Activated gamma-delta T cell treated with Interleukin-2 at 50 U/mL for 16 hours (primary cell): Measurements from ENCODE around the gene TUBB4A.

Experiments used
- DNase-seq: peaks from one replicate; pipeline ENCODE4 v3.0.0-alpha.2; 2020

TUBB4A gene

GRCh38 chr19:6465663-6466062, 36.4 kb downstream of the TUBB4A start:
- no peak for DNase-seq

DNA sequence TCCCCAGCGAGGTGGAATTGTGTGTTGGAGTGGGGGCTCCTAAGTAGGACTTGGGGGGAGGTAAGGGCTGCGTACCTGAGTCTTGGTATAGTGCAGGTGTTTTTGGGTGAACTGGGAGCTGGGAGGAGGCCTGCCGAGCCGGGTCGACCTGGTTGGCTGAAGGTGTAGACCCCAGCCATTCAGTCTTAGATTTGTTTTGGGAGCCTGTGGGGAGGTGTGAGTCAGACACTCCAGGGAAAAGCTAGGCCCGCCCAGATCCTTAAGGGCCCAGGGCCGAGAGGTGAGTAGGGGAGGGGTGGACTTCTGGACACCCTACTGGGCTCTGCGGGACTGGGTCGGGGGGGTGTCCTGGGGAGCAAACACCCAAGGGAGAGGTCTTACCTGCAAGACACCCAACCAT, 37.1 kb downstream of the TUBB4A start:
- DNase-seq = no peak

GRCh38 chr19:6464070-6464873, 37.8 kb downstream of the TUBB4A start, which contains the start of gene CRB3:
CRB3 (plus strand) TSS chr19:6464271; CDS start chr19:6464702, 431 bp downstream.
- peak; percentile 44 for DNase-seq

GRCh38 chr19:6460099-6460884, 41.8 kb downstream of the TUBB4A start:
- peak; percentile 94 for DNase-seq

DNA sequence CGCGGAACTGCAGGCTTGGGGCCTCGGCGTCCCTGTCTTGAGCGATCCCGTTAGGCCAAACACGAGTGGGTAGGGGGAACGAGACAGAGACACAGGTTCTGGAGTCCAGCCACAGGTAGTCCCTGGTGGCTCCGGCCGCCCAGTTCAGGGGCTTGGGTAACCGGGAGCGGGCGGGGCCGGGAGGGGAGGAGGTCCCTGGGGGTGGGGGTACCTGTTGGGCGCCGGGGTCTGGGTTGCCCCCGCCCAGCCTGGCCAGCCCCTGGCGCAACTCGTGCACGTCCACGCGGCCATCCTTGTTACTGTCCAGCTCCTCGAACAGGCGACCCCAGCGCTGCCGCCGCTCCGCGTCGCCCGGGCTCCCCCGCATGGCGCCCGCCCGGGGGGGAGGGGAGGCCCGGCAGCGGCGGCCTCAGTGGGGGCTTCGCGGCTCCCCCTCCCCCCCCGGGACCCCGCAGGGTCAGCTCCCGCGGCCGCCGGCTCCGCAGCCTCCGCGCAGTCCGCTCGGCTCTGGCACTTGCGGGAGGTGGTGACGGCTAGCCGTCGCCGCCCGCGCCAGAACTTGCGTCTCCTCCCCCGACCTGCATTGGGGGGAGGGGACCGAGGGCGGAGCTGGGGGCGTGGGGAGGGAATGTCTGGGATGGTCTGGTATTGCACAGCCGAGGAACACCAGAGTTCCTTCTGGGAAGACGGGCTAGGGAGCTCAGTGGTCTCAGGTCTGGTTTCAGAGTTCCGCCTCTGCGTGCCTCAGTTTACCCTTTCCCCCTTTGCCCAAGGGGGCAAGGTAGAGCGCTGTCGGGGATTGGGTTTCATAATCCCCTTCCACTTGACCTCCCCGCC, 42.6 kb downstream of the TUBB4A start, which contains the start of gene SLC25A23:
SLC25A23 (minus strand) TSS at position 531 of the 837 bp plus-strand sequence; CDS start at position 367, 164 bp downstream.
- peak; percentile 41 for DNase-seq

GRCh38 chr19:6458695-6459261, 43.3 kb downstream of the TUBB4A start:
- DNase-seq = no peak

DNA sequence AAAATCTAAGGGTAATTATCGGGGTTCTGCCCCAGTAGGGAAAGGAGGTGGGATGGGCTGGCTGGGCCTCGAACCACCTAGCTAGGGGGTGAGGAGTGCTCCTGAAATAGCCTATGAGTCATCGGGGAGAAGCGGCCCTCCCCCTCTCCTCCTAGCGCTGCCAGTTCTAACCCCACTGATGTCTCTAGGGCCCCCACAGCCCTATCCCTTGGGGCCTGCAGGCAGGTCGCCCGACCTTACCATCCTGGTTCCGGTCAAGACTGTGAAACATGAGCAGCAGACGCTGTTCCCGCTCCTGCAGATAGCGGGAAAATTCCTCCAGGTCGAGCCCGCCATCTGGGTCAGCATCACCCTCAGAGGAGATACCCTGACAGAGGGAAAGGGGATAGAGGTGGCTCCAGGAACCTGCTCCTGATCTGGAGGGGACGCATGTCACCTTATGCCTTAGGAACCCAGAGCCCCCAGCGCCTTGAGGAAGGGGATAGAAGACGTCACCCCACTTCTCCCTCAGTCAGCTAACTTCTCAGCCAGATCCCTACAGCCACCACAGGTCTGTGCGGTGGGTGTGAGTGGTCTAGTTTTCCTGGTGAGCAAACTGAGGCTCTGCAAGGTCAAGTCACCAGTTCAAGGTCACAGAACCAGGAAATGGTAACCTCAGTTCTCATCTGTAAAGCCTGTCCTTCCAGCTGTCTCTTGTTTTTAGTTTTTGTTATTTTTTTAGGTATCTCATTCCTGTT, 44.0 kb downstream of the TUBB4A start:
- no peak for DNase-seq

GRCh38 chr19:6455924-6456323, 46.2 kb downstream of the TUBB4A start:
- DNase-seq = no peak

- DNase-seq = no peak
Observed at GRCh38 chr19:6453951-6454565, 48.1 kb downstream of the TUBB4A start.

DNA sequence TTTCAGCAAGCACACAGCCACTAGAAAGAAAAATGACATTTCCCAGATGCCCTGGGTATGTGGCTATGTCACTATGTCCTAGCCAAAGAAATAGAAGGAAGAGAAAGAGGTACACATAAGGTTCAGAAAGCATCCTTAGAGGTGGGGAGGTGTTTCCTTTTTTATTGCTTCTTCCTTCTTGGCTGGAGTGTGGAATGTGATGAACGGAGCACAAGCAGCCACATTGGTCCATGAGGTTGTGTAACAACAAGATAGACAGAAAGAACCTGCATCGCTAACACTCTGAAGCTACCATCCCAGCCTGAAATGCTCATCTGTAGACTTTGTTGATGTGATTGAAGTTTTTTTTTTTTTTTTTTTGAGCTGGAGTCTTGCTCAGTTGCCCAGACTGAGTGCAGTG, 49.2 kb downstream of the TUBB4A start:
- DNase-seq = no peak

- DNase-seq = no peak
Observed at GRCh38 chr19:6452223-6452614, 49.9 kb downstream of the TUBB4A start.

GRCh38 chr19:6451583-6452222, 50.4 kb downstream of the TUBB4A start:
- no peak for DNase-seq

DNA sequence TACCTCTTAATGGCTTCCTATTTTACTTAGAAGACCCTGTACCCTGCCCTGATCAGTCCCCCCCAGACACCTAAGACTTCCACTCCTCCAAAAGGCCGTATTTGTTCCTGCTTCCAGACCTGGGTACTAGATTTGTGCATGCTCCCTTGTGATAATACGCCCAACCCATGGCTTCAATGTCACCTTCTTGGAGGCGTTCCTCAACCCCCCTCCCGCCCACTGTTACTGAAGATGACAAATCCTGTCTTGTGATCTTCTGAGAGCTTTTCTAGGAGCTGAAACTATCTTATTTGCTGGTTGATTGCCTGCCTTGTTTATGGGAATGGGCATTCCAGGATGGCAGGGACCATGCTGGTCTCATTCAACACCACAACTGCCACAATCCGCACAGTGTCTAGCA, 51.9 kb downstream of the TUBB4A start:
- DNase-seq = no peak

DNA sequence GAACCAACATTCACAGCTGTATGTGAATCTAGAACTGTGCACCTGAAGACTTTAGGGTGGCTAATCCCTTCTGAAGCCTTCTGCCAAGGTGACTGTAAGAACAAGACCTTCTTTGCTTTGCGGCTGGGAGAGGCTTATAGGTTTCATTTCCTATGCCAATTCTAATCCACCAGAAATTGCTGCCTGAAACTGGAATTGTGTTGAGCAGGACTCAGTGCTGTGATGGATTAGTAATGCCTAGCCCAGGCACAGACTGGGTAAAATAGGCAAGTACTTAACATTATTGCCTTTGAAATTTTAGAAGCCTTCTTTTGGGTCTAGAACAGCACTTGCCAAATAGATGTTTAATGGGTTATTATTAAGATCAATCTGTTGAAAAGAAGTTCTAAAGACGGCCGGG, 54.1 kb downstream of the TUBB4A start:
- no peak for DNase-seq

- DNase-seq = no peak
Observed at GRCh38 chr19:6446452-6446851, 55.7 kb downstream of the TUBB4A start.
